Measurements from ENCODE around the gene CEP120.
A peak's percentile ranks its signal among the peaks of the same experiment; 100 is the strongest.

CEP120 gene

GRCh38 chr5:123391009-123391408 is 32.2 kb downstream of the CEP120 start:
- TF ChIP-seq CTCF (IDR thresholded peaks at IDR 0.05; ENCODE audit: low read depth, low read length) = no peak
- H3K4me3 ChIP-seq (replicated peaks in 1 of 2; ENCODE audit: low read depth in 2 of 2, low read length in 2 of 2) = no peak overlapping the region

GRCh38 chr5:123389794-123390193 is 33.4 kb downstream of the CEP120 start:
- no peak for DNase-seq (ENCODE audit: low read depth in 2 of 2)
- no peak for TF ChIP-seq CTCF (IDR thresholded peaks at IDR 0.05; ENCODE audit: low read depth, low read length)

More at GRCh38 chr5:123391009-123391408, 32.2 kb downstream of the CEP120 start:
- DNase-seq (ENCODE audit: low read depth in 2 of 2) = no peak

GRCh38 chr5:123387313-123387712 is 35.9 kb downstream of the CEP120 start:
- no peak for TF ChIP-seq CTCF (IDR thresholded peaks at IDR 0.05; ENCODE audit: low read depth, low read length)
- no peak for DNase-seq (ENCODE audit: low read depth in 2 of 2)
- no peak overlapping the region for H3K4me3 ChIP-seq (replicated peaks in 1 of 2; ENCODE audit: low read depth in 2 of 2, low read length in 2 of 2)

More at GRCh38 chr5:123389794-123390193, 33.4 kb downstream of the CEP120 start:
- no peak overlapping the region for H3K4me3 ChIP-seq (replicated peaks in 1 of 2; ENCODE audit: low read depth in 2 of 2, low read length in 2 of 2)

GRCh38 chr5:123382252-123382651 is 41.0 kb downstream of the CEP120 start:
- H3K4me3 ChIP-seq (replicated peaks in 1 of 2; ENCODE audit: low read depth in 2 of 2, low read length in 2 of 2) = no peak overlapping the region
- no peak for TF ChIP-seq CTCF (IDR thresholded peaks at IDR 0.05; ENCODE audit: low read depth, low read length)
- DNase-seq (ENCODE audit: low read depth in 2 of 2) = no peak

- DNase-seq (ENCODE audit: low read depth in 2 of 2) = peak; percentile 13 to 46
- TF ChIP-seq CTCF (IDR thresholded peaks at IDR 0.05; ENCODE audit: low read depth, low read length) = peak; percentile 60
- no peak overlapping the region for H3K4me3 ChIP-seq (replicated peaks in 1 of 2; ENCODE audit: low read depth in 2 of 2, low read length in 2 of 2)
Observed at GRCh38 chr5:123371575-123372179, 51.5 kb downstream of the CEP120 start.

- no peak for TF ChIP-seq CTCF (IDR thresholded peaks at IDR 0.05; ENCODE audit: low read depth, low read length)
- no peak for DNase-seq (ENCODE audit: low read depth in 2 of 2)
- H3K4me3 ChIP-seq (replicated peaks in 1 of 2; ENCODE audit: low read depth in 2 of 2, low read length in 2 of 2) = no peak overlapping the region
Observed at GRCh38 chr5:123369371-123369968, 53.7 kb downstream of the CEP120 start.

All from cardiac fibroblast (primary cell).